Lower leg skin (tissue), 4 donors: Measurements from ENCODE around the gene NFU1. TPM values are rescaled to one million over a fixed set of nuclear protein-coding genes. Genes with fewer than 3 reads are reported as not detected.

Source experiments
- DNase-seq, 2 donors: peaks; one replicate each; pipeline ENCODE4 v3.0.0-alpha.2; 2019; ENCODE audit warnings: low spot score in 2 of 2
- H3K4me3 ChIP-seq: fragments of 200-600 bp; sonication (generic); 2 replicates; pipeline ENCODE4 v1.5.1; 2017; ENCODE audit warnings: mild to moderate bottlenecking, low read depth; ENCODE audit not compliant: poor library complexity, severe bottlenecking
- CTCF ChIP-seq, 3 donors: fragments of 450-650 bp; IDR thresholded peaks; one replicate each; pipeline ENCODE4 v1.5.1; 2016; ENCODE audit warnings: antibody characterized with exemption in 3 of 3, mild to moderate bottlenecking in 3 of 3, moderate library complexity in 2 of 3
- POLR2A ChIP-seq, 2 donors: fragments of 450-650 bp; IDR thresholded peaks; one replicate each; pipeline ENCODE4 v1.6.1; 2016 to 2017; ENCODE audit warnings: antibody characterized with exemption in 2 of 2, mild to moderate bottlenecking in 1 of 2, moderate library complexity in 1 of 2
- WGBS, 2 donors: methylation state at CpG; one replicate each; pipeline ENCODE4 v1.1.5; 2018; 5-methylcytosine and 5-hydroxymethylcytosine counted together
- intact Hi-C: fragments of 100-400 bp; cut with DNase I; formaldehyde crosslinking; loops from one replicate; pipeline ENCODE4 v1.15.0; 2023; ENCODE audit warnings: low total_unique reads
- total RNA-seq, 4 donors: library from RNA; depleted of rRNA; stranded (reverse); fragments of >200 nt; gene quantifications; one replicate each; pipeline ENCODE4 v1.1.0, GENCODE V29; 2016

Gene NFU1
- 10 to 100 TPM; 12.8 to 28.1 (median 17.9) TPM for total RNA-seq

- TF ChIP-seq POLR2A (IDR thresholded peaks at IDR 0.05) (no peak), CTCF (IDR thresholded peaks at IDR 0.05) (peak in 1 of 3 donors; percentile 42)
- 0% methylated on average over 35 to 60 of the region's 60 CpGs for WGBS, 2 donors
- intact Hi-C loops = no loop called here
- peak; percentile 87 to 98 for DNase-seq
- H3K4me3 ChIP-seq = peak within 1 kb of the TSS; percentile 62
These were observed at the start of gene NFU1 for GRCh38 chr2:69436938-69437750. Gene NFU1 (minus strand): TSS chr2:69437435. CDS start chr2:69437422, 13 bp downstream.

DNA sequence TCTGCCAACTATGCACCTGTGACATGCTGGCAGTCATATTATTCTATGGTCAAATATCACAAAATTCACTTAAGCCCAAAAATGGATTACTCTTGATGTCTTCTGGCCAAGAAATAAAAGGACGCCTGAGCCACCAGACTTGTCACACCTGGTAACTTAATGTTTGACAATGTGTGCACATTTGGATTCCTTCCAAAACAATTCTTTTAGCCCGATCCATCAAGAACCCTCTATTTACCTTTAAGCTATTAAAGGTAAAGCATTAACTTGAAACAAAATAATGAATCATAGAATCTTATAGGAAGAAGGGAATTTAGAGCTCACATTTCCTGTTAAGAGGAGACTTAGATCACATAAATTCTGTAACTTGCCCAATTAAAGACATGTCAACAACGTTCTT is 46.5 kb upstream of the NFU1 start:
- TF ChIP-seq CTCF (IDR thresholded peaks at IDR 0.05) (no peak), POLR2A (IDR thresholded peaks at IDR 0.05) (no peak)
- intact Hi-C loops = no loop called here
- no peak for DNase-seq
- 61 to 67% methylated on average over 3 of the region's 3 CpGs for WGBS, 2 donors
- no peak overlapping the region for H3K4me3 ChIP-seq

GRCh38 chr2:69483024-69483423 is 45.8 kb upstream of the NFU1 start:
- TF ChIP-seq POLR2A (IDR thresholded peaks at IDR 0.05) = no peak
- TF ChIP-seq CTCF (IDR thresholded peaks at IDR 0.05) = no peak
- intact Hi-C loops = no loop called here
- WGBS, 2 donors = 70 to 72% methylated on average over 4 of the region's 4 CpGs
- DNase-seq = no peak
- no peak overlapping the region for H3K4me3 ChIP-seq

- 84% methylated on average over 3 of the region's 3 CpGs for WGBS, 2 donors
- TF ChIP-seq CTCF (IDR thresholded peaks at IDR 0.05) (no peak), POLR2A (IDR thresholded peaks at IDR 0.05) (no peak)
- DNase-seq = no peak
- intact Hi-C loops = no loop called here
- no peak overlapping the region for H3K4me3 ChIP-seq
These were observed 45.2 kb upstream of the NFU1 start for GRCh38 chr2:69482471-69482870.

GRCh38 chr2:69481421-69481820 is 44.2 kb upstream of the NFU1 start:
- WGBS, 2 donors = 100% methylated on average over 1 of the region's 1 CpG
- no peak overlapping the region for H3K4me3 ChIP-seq
- intact Hi-C loops = no loop called here
- no peak for TF ChIP-seq CTCF (IDR thresholded peaks at IDR 0.05)
- TF ChIP-seq POLR2A (IDR thresholded peaks at IDR 0.05) = no peak
- DNase-seq = no peak
